K562 (cell line): Measurements from ENCODE around the gene GSG1. TPM values are rescaled to one million over a fixed set of nuclear protein-coding genes. Genes with fewer than 3 reads are reported as not detected.

ENCODE experiments used
- ATAC-seq: fragments of 200-7000 bp; cut with Tn5 transposase; 3 replicates; pipeline ENCODE4 v1.9.1; 2020; ENCODE audit warnings: moderate library complexity
- BruUV-seq: library from RNA; stranded (reverse); fragments of 400-500 nt; replicated peaks from 2 replicates; lab custom pipeline; 2021; lab: Mats Ljungman, UMichigan
- CTCF ChIA-PET: fragments of 300-600 bp; formaldehyde crosslinking; extraction: SDS; loops from one replicate; lab custom pipeline; 2021; ENCODE audit warnings: low intra/inter-chr PET ratio; lab: Yijun Ruan, JAX
- POLR2A ChIA-PET: fragments of 300-600, 350-650 bp; sonication (Branson Sonifier 250); formaldehyde crosslinking; extraction: SDS; loops from one replicate; lab custom pipeline; 2021; ENCODE audit warnings: antibody characterized with exemption, inconsistent platforms; lab: Yijun Ruan, JAX
- DNase-seq, 4 experiments: peaks; one replicate each; pipeline versions ENCODE4 v3.0.0 to v3.0.0-alpha.2; 2011 to 2018; ENCODE audit warnings: low spot score in 3 of 4, mixed read lengths in 3 of 4; ENCODE audit errors: extremely low read depth in 1 of 4
- FAIRE-seq: peaks from 2 replicates; lab custom pipeline; 2011; peaks lifted over from hg19 to GRCh38; lab: Jason Lieb, UNC
- H2AFZ ChIP-seq: 2 replicates; pipeline ENCODE4 v1.6.0; 2011; ENCODE audit warnings: low read depth, low read length, control low read depth, inconsistent platforms
- H3K27ac ChIP-seq: fragments of 200-600 bp; 3 replicates; pipeline ENCODE4 v1.8.0; 2011; ENCODE audit warnings: low read depth, mild to moderate bottlenecking, control low read depth, inconsistent platforms, low read length, moderate library complexity, mixed read lengths; ENCODE audit errors: extremely low read depth
- H3K27me3 ChIP-seq, 2 experiments: fragments of 300-600 bp in 1 of 2; 2 replicates in 1 of 2; 3 replicates in 1 of 2; pipeline versions ENCODE4 v1.6.0 to v1.8.0; 2011; ENCODE audit warnings: inconsistent platforms in 2 of 2, low read length in 2 of 2, mild to moderate bottlenecking in 1 of 2, mixed read lengths in 1 of 2, moderate library complexity in 1 of 2; ENCODE audit not compliant: control insufficient read depth in 2 of 2, insufficient read depth in 2 of 2
- H3K36me3 ChIP-seq: fragments of 300-600 bp; 3 replicates; pipeline ENCODE4 v1.8.0; 2011; ENCODE audit warnings: mild to moderate bottlenecking, low read length, inconsistent platforms; ENCODE audit not compliant: control insufficient read depth, insufficient read depth
- H3K4me1 ChIP-seq, 2 experiments: fragments of 200-600 bp in 1 of 2; replicated peaks in 1 of 2; 2 replicates in 1 of 2; 3 replicates in 1 of 2; pipeline versions ENCODE4 v1.5.1 to v1.8.0; 2011; ENCODE audit warnings: inconsistent platforms in 2 of 2, low read length in 2 of 2, mild to moderate bottlenecking in 1 of 2, mixed read lengths in 1 of 2, moderate library complexity in 1 of 2; ENCODE audit not compliant: control insufficient read depth in 2 of 2, insufficient read depth in 2 of 2
- H3K4me2 ChIP-seq: 2 replicates; pipeline ENCODE4 v1.6.1; 2011; ENCODE audit warnings: low read length, control low read depth, inconsistent platforms, mixed read lengths; ENCODE audit not compliant: insufficient read depth
- H3K4me3 ChIP-seq: fragments of 200-600 bp; sonication (generic), shearing (Covaris generic); 2 replicates; pipeline ENCODE4 v1.5.1; 2016; ENCODE audit warnings: control low read depth, inconsistent platforms
- H3K79me2 ChIP-seq: fragments of 200-600 bp; 3 replicates; pipeline ENCODE4 v1.8.0; 2011; ENCODE audit warnings: low read length, inconsistent platforms; ENCODE audit not compliant: control insufficient read depth, insufficient read depth
- H3K9ac ChIP-seq, 2 experiments: 2 replicates each; pipeline versions ENCODE4 v1.6.0 to v1.6.1; 2011; ENCODE audit warnings: low read depth in 2 of 2, low read length in 2 of 2, control low read depth in 1 of 2, inconsistent platforms in 1 of 2, mild to moderate bottlenecking in 1 of 2, mixed read lengths in 1 of 2; ENCODE audit not compliant: insufficient read depth in 1 of 2
- H3K9me1 ChIP-seq: one replicate; pipeline ENCODE4 v1.6.0; 2011; ENCODE audit warnings: inconsistent platforms, mild to moderate bottlenecking, low read length, moderate library complexity; ENCODE audit not compliant: control insufficient read depth, insufficient read depth
- H3K9me3 ChIP-seq: replicated peaks from 2 replicates; pipeline ENCODE4 v1.5.1; 2011; ENCODE audit warnings: low read depth, low read length, inconsistent platforms; ENCODE audit not compliant: control insufficient read depth, insufficient read depth
- H4K20me1 ChIP-seq: replicated peaks from 2 replicates; pipeline ENCODE4 v1.6.1; 2011; ENCODE audit warnings: low read length, inconsistent platforms, mixed read lengths; ENCODE audit not compliant: control insufficient read depth, insufficient read depth
- CBFA2T3 ChIP-seq: fragments of 450-650 bp; IDR thresholded peaks from 2 replicates; pipeline ENCODE4 v1.6.1; 2017
- ERF ChIP-seq: fragments of 450-650 bp; formaldehyde crosslinking; IDR thresholded peaks from 2 replicates; pipeline ENCODE4 v1.4.0; 2020; ENCODE audit warnings: mild to moderate bottlenecking, mixed read lengths
- NFATC3 ChIP-seq: fragments of 450-650 bp; IDR thresholded peaks from 2 replicates; pipeline ENCODE4 v1.6.1; 2017; ENCODE audit warnings: mild to moderate bottlenecking
- NFE2 ChIP-seq: IDR thresholded peaks from 2 replicates; pipeline ENCODE4 v1.6.1; 2014; ENCODE audit warnings: antibody characterized with exemption, low read depth
- RUNX1 ChIP-seq: sonication (generic); IDR thresholded peaks from 2 replicates; pipeline ENCODE4 v1.6.1; 2016; ENCODE audit warnings: antibody characterized with exemption, low read depth
- SIX5 ChIP-seq, 2 experiments: IDR thresholded peaks; 2 replicates each; pipeline ENCODE4 v1.6.1; 2011; ENCODE audit warnings: low read length in 2 of 2, borderline replicate concordance in 1 of 2, low read depth in 1 of 2, mild to moderate bottlenecking in 1 of 2, moderate library complexity in 1 of 2; ENCODE audit not compliant: insufficient read depth in 1 of 2
- YY1 ChIP-seq, 3 experiments: IDR thresholded peaks; 2 replicates each; pipeline ENCODE4 v1.6.1; 2011; ENCODE audit warnings: low read length in 2 of 3, mild to moderate bottlenecking in 2 of 3, moderate library complexity in 2 of 3, borderline replicate concordance in 1 of 3, control low read depth in 1 of 3, low read depth in 1 of 3; ENCODE audit not compliant: insufficient read depth in 3 of 3, insufficient replicate concordance in 2 of 3, control insufficient read depth in 1 of 3, insufficient read length in 1 of 3; ENCODE audit errors: extremely low read depth in 1 of 3
- WGBS: fragments of 100-300 bp; shearing (Covaris generic); methylation state at CpG from one replicate; pipeline ENCODE4 v1.1.6; 2016; ENCODE audit warnings: low coverage, mixed read lengths; ENCODE audit not compliant: insufficient coverage; ENCODE audit errors: missing lambda C conversion rate; 5-methylcytosine and 5-hydroxymethylcytosine counted together
- in situ Hi-C: fragments of 300-500 bp; cut with MboI; formaldehyde crosslinking; loops from 4 replicates; pipeline ENCODE4 v1.15.0; 2018; ENCODE audit warnings: inconsistent platforms, mixed read lengths
- intact Hi-C: fragments of 100-400 bp; cut with micrococcal nuclease; formaldehyde crosslinking; loops from 2 replicates; pipeline ENCODE4 v1.14.2; 2022
- polyA plus RNA-seq, 8 experiments: library from polyadenylated mRNA; depleted of rRNA in 4 of 8; stranded (reverse) in 5 of 8; unstranded in 3 of 8; fragments of >200 nt; fragmentation: Nextera tagmentation in 2 of 8; fragmentation: Illumina TruSeq in 1 of 8; extraction: Ambion mirVana in 2 of 8; extraction: Trizol in 1 of 8; gene quantifications; 2 replicates each; pipeline versions ENCODE4 v1.2.1 to v1.2.3, GENCODE V29; 2011 to 2014; ENCODE audit warnings: inconsistent platforms in 1 of 8, missing spikeins in 1 of 8
- total RNA-seq, 7 experiments: library from RNA; depleted of rRNA in 6 of 7; stranded (reverse); fragments of >200 nt in 6 of 7; fragmentation: Illumina TruSeq in 2 of 7; extraction: Trizol in 2 of 7; gene quantifications; 2 replicates each; pipeline versions ENCODE4 v1.2.1 to v1.2.3, GENCODE V29; 2011 to 2021; ENCODE audit warnings: low replicate concordance in 1 of 7
- TF ChIP-seq, protein P1 (sequence below): fragments of 200-800 bp; sonication (Bioruptor generic); IDR thresholded peaks from 2 replicates; pipeline ENCODE4 v1.6.1; 2017; ENCODE audit warnings: missing genetic modification characterization, missing compliant biosample characterization

GSG1 gene
- total and polyA plus RNA-seq, 9 of the 15 experiments (the other 6 are each of a cell fraction or from before 2014, with no cell fraction given) = not detected

DNA sequence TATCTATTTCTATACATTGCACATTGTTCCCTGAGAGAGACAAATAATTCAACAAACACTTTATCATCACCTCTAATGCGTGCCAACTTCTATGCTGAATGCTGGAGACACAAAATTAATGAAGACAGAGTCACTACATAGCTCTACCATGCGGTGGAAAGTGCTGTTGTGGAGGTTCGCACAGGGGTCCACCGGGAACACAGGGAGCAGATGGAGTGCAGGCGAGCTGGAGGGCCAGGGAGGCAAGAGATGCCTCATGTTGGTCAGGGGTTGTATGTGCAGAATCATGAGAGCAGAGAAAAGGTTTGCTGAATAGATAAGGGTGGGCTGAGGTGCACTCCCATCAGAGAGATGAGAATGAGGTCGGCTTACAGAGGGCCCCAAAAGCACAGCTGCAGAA is 34.1 kb downstream of the GSG1 start:
- H3K4me2 ChIP-seq = no peak overlapping the region
- FAIRE-seq (no peak), ATAC-seq (no peak), DNase-seq (no peak)
- BruUV-seq = no TSS peak
- ChIA-PET POLR2A (interaction anchor here (0.5 kb wide), 1 partner anchor 69 kb away, joined by 3 read pairs; no protein-coding TSS in a partner anchor), CTCF (no interaction called here)
- intact Hi-C loops = no loop called here
- no peak overlapping the region for H2AFZ ChIP-seq
- peak; percentile 25; the same call in 1 of the 2 replicates for TF ChIP-seq CBFA2T3
- TF ChIP-seq, protein P1, sequence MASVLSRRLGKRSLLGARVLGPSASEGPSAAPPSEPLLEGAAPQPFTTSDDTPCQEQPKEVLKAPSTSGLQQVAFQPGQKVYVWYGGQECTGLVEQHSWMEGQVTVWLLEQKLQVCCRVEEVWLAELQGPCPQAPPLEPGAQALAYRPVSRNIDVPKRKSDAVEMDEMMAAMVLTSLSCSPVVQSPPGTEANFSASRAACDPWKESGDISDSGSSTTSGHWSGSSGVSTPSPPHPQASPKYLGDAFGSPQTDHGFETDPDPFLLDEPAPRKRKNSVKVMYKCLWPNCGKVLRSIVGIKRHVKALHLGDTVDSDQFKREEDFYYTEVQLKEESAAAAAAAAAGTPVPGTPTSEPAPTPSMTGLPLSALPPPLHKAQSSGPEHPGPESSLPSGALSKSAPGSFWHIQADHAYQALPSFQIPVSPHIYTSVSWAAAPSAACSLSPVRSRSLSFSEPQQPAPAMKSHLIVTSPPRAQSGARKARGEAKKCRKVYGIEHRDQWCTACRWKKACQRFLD (CRISPR knock-in tag) = no peak
- no peaks in the 10 kb centered on the region for H3K27me3 ChIP-seq
- in situ Hi-C loops = no loop called here
- no peaks in the 10 kb centered on the region for H3K36me3 ChIP-seq
- H3K4me1 ChIP-seq = peaks cover 0 to 6% of the 10 kb centered on the region in 2 experiments; a peak in 2 of 5 replicates
- H3K27ac ChIP-seq = no peak overlapping the region
- no peaks in the 10 kb centered on the region for H3K9me1 ChIP-seq
- no peak overlapping the region for H3K4me3 ChIP-seq
- no peak overlapping the region for H3K9ac ChIP-seq
- 43% methylated on average over 5 of the region's 6 CpGs for WGBS
- H3K79me2 ChIP-seq = no peaks in the 10 kb centered on the region
- no peaks in the 10 kb centered on the region for H3K9me3 ChIP-seq
- no peaks in the 10 kb centered on the region for H4K20me1 ChIP-seq

DNA sequence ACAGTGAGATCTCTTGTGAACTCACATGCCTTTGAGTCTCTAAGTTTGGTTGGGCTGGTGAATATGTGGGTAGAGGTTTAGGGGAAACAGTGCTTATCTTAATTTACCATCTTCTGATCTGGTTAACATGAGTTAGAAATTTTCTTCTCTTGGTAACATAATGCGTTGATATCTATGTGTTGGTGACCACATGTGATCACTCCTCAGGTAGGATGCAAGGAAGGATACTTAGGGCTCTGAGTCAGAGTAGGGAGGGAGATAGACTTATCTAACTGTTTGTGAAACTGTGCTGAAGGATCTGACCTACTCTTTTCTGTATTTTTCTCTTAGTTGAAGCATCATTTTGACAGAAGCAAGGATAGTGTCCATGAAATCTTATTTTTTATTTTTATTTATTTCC is 36.1 kb downstream of the GSG1 start:
- Histone ChIP-seq H3K9me1 (no peaks in the 10 kb centered on the region), H2AFZ (no peak overlapping the region), H3K79me2 (no peaks in the 10 kb centered on the region), H4K20me1 (no peaks in the 10 kb centered on the region), H3K4me2 (no peak overlapping the region), H3K9me3 (no peaks in the 10 kb centered on the region), H3K4me1 (peaks cover 0 to 6% of the 10 kb centered on the region in 2 experiments; a peak in 2 of 5 replicates), H3K9ac (no peak overlapping the region), H3K27me3 (no peaks in the 10 kb centered on the region), H3K36me3 (no peaks in the 10 kb centered on the region), H3K27ac (no peak overlapping the region), H3K4me3 (no peak overlapping the region)
- intact Hi-C loops = no loop called here
- DNase-seq = no peak
- WGBS = 14% methylated on average over 1 of the region's 1 CpG
- POLR2A ChIA-PET = no interaction called here
- ATAC-seq = no peak
- BruUV-seq = no TSS peak
- TF ChIP-seq NFATC3 = no peak
- TF ChIP-seq ERF (CRISPR knock-in tag) = no peak
- TF ChIP-seq SIX5 (IDR thresholded peaks at IDR 0.05; ENCODE audit: borderline replicate concordance in 1 of 2, insufficient read depth in 1 of 2, low read depth in 1 of 2, low read length in 2 of 2) = no peak
- TF ChIP-seq RUNX1 = no peak
- TF ChIP-seq YY1 (IDR thresholded peaks at IDR 0.05; ENCODE audit: borderline replicate concordance in 1 of 3, control insufficient read depth in 1 of 3, extremely low read depth in 1 of 3, insufficient read depth in 3 of 3, insufficient read length in 1 of 3, insufficient replicate concordance in 2 of 3, low read depth in 1 of 3, low read length in 2 of 3) = no peak
- no peak for TF ChIP-seq NFE2
- no peak for FAIRE-seq
- CTCF ChIA-PET = no interaction called here
- in situ Hi-C loops = no loop called here
